GM10266 (cell line): ENCODE results near the gene GPR39.

ENCODE experiments used
- DNase-seq: peaks from one replicate; pipeline ENCODE4 v3.0.0; 2012; ENCODE audit errors: extremely low spot score
- CTCF ChIP-seq: IDR thresholded peaks from 2 replicates; pipeline ENCODE4 v1.5.1; 2012; ENCODE audit warnings: mild to moderate bottlenecking, low read depth; ENCODE audit not compliant: control insufficient read depth, insufficient read depth; ENCODE audit errors: missing control alignments

GPR39 gene

GRCh38 chr2:132416723-132417395, at the start of gene GPR39:
Gene GPR39, plus strand, starts transcription at chr2:132416805.
- DNase-seq: no peak

GRCh38 chr2:132368191-132368590, 48.4 kb upstream of the GPR39 start:
- TF ChIP-seq CTCF: no peak
- DNase-seq: no peak

More at GRCh38 chr2:132416723-132417395, at the start of gene GPR39:
- no peak for TF ChIP-seq CTCF

GRCh38 chr2:132372276-132372675, 44.3 kb upstream of the GPR39 start:
- DNase-seq: no peak
- TF ChIP-seq CTCF: no peak

- DNase-seq: no peak
- TF ChIP-seq CTCF: no peak
These were observed 43.0 kb upstream of the GPR39 start for GRCh38 chr2:132373391-132374135.

GRCh38 chr2:132374151-132374550, 42.5 kb upstream of the GPR39 start:
- DNase-seq: no peak
- no peak for TF ChIP-seq CTCF

- no peak for DNase-seq
- TF ChIP-seq CTCF: no peak
These were observed 42.1 kb upstream of the GPR39 start for GRCh38 chr2:132374551-132374950.

GRCh38 chr2:132374961-132375360, 41.6 kb upstream of the GPR39 start:
- no peak for DNase-seq
- no peak for TF ChIP-seq CTCF
